GM21737 (cell line): Measurements from ENCODE around the gene SLC43A3.
"Not testable (repeated sequence)": the region's sequence is repeated elsewhere in the genome, so short reads cannot be mapped to it uniquely, and the experiment has no call there.

Source experiments
- ATAC-seq: cut with Tn5 transposase; IDR thresholded peaks from one replicate; pipeline ENCODE4 v1.9.1; 2021; ENCODE audit warnings: mild to moderate bottlenecking, moderate library complexity; ENCODE audit not compliant: unreplicated experiment

Gene SLC43A3

DNA sequence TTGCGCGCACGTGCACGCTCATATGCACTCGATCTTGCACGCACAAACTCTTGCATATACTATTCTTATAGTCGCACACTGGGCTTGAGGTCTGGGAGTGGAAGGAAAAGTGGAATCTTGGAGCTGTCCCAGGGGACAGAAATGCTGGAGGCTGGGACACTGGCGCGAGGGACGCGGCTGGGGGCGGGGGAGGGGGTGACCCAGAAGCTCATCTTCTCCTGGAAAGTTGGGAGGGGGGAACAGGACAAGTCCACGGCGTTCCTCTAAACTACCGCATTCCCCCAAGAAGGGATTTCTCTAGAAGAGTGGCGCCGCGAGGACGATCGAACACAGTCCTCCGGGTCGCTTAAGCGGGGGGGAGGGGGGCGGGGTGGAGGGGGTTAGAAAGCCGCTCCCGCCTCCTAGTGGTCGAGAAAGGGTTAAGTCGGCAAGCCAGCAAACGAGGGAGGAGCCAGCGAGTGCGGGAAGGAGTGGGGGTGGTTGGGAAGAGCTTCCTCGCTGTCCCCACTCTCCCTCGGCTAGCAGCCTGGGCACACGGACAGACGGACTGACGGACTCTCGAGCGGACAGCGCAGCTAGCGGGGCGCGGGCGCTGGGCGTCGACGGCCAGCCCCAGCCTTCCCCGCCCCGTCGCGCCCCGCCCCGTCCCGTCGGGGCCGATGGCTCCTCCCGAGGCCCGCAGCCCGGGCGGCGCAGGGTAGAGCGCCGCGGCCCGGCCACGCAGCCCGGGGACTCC is 33.3 kb upstream of the SLC43A3 start, which contains the start of gene RTN4RL2:
Gene RTN4RL2, plus strand, starts transcription at position 507 of the 736 bp plus-strand sequence. CDS start 338 bp downstream, outside the sequence.
- no peak for ATAC-seq

DNA sequence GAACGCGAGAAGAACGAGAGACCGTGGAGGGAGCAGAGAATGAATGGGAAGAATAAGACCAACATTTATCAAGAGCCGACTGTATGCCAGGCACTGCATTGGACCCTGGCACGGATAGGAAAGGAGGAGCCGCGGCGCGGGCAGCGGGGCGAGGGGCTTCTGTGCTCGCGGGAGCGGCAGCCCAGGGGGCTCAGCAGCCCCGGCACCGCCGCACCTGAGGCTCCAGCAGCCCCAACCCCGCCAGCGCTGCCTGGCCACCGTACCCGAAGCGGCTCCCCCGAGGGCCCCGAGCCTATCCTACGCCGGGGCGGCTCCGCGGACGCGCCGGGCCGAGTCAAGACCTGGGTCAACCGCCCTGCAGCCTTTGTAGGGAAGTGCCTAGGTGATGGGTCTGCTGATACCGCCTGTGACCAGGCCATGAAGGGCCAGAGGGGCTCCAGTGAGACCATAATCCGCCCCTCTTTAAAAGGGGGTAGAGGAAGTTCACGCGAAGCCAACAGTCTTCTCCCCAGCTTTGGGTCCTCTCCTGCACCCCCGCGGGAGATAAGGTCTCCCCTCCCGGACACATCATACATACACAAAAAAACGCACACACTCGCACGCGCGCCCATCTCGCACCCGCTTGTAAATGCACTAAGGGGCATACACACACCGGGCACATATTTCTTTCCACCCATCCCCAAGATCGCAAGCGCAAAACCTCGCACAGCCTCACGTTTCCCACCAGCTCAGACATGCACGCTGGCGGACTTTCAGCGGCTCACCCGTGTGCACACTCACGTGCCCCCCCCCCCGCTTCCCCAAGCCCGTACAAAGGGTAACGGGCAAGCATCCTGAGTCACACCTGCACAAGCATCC is 32.5 kb upstream of the SLC43A3 start:
- ATAC-seq = no peak

DNA sequence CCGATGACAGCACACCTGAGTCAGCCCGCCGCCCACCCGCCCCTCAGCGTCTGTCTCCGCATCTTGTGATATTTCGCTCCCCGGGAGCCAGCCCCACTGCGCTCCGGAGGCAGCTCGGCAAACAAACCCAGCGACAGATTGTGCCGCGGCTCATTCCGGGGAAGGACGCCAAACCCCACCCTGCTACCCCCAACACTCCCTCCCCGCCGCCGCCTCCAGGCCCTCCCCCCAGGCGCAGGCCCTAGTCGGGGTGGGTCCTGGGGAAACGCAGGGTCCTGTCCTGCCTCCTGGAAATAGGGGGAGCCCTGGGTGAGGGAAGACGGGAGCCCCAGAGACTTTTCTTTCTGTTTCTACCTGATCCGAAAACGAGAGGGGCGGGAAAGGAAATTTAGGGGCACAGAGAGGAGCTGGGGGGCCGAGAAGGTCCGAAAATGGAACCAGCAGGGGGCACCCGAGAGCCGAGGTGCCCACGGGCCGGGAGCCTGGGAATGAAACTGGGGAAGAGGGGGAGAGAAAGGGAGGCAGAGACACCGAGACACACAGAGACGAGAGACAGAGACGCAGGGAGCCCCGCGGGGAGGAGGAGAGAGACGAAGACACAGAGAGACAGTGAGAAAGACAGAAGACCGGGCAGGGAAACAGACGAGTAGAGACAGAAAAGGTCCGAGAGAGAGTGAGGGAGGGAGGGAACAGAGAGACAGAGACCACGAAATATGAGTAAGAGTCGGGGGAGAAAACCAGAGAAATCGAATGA is 31.7 kb upstream of the SLC43A3 start:
- no peak for ATAC-seq

DNA sequence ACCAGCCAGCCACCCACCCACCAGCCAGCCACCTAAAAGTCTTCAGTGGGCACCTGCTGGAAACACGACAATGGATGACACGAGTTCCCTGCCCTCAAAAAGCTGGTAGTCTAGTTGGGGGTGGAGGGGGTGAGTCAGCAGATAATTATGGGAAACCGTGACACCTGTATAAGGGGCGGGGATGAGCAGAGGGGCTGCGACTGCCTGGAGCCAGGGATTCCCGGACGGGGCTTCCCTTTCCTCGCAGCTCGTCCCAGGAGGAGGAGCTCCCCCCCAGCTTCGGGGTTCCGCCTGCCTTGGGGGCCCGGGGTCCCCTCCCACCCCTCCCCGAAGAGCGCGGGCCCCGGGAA is 31.1 kb upstream of the SLC43A3 start:
- no peak for ATAC-seq

DNA sequence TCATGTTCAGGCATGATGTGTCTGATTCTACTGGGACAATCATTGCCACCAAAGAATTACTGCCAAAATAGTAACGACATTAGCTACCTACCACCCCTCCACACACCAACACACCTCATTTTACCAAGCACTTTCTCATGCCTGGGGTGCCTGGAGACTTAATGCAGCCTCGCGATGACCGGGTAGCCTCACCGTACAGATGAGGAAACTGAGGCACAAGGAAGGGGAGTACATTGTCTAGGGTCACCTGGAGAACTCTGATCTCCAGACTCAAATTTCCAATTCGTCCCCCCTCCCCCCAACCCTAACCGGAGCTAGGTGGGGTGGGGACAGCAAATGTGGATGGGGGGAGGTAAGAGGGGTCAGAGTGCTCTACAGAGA is 30.7 kb upstream of the SLC43A3 start:
- ATAC-seq = peak; percentile 17

DNA sequence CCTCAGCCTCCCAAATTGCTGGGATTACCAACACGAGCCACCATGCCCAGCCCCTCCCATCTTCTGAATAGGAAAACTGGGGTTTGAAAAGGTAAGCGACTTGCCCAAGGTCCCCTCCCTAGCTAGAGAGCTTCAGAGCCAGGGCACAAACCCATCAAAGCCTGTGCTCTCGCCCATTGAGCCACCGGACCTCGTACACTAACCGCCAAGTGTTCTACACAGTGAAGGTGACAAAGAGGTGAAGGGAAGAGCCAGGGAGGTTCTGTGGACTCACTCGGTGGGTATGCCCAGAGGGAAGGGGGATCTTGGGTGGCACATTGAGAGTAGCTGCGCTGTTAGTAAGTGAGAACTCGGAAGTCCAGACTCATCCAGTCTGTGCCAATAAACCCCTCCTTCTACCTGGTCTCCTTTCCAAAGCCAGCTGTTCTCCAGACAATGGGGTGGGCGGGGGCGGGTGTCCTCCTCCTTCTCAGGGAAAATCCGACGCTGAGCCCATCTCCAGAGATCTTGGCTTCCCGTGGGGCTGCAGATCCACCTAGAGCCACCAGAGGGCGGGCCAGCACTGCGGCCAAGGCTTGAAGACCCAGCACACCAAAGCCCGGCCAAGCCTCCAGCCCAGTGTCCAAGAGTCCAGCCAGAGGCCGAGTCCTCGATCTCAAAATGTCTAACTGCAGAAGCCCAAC is 30.2 kb upstream of the SLC43A3 start:
- peak; percentile 68 for ATAC-seq

DNA sequence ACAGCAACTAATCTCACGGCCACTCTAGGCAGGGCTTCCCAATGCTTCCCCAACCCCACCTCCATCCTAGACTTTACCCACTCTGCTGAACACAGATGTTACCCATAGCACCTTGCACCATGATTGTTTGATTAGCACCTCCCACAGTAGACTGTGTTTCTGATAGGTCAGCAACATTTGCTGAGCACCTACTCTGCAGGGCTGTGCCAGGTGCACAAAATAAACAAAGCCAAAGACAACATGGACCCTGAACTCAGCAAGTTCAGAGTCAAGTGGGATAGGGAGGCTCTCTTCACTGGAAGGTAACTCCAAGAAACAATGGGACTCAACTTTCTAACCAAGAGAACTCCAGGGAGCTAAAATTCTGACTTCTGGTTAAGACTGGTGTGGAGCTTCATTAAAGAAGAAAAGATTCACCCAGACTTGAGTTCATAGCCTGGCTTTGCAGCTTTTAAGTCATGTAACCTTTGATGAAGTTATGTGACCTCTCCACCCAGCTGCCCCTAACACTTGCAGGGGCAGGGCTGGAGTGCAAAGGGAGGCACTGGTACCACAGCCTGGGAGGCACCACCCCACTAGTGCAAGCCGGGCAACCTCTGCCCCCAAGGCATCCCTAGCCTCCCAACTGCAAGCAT is 26.7 kb upstream of the SLC43A3 start:
- ATAC-seq = no peak

DNA sequence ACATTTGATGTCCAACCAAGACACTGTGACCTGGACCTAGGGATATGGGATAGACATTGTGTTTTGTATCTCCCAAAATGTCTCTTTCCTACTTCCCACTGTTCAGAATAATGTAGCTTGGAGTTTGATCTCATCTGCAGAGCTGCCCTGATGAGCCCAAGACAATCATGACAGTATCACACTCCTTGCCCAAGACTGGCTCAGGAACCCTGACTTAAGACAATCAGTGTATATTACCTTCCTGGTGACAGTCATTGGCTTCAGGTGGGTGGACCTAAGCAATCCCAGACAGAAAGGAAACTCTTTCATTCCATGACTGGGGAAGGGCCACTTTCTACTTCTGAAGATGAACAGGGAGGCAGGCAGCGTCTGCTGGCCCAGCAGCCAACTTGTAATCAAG is 19.1 kb upstream of the SLC43A3 start:
- no peak for ATAC-seq

DNA sequence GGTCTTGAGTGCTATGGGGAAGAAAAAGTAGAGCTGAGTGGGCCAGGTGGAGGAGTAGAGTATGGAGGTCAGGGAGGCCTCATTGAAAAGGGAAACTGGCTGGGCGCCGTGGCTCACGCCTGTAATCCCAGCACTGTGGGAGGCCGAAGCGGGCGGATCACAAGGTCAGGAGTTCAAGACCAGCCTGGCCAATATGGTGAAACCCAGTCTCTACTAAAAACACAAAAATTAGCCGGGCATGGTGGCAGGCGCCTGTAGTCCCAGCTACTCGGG is 18.1 kb upstream of the SLC43A3 start:
- ATAC-seq = not testable (repeated sequence)

DNA sequence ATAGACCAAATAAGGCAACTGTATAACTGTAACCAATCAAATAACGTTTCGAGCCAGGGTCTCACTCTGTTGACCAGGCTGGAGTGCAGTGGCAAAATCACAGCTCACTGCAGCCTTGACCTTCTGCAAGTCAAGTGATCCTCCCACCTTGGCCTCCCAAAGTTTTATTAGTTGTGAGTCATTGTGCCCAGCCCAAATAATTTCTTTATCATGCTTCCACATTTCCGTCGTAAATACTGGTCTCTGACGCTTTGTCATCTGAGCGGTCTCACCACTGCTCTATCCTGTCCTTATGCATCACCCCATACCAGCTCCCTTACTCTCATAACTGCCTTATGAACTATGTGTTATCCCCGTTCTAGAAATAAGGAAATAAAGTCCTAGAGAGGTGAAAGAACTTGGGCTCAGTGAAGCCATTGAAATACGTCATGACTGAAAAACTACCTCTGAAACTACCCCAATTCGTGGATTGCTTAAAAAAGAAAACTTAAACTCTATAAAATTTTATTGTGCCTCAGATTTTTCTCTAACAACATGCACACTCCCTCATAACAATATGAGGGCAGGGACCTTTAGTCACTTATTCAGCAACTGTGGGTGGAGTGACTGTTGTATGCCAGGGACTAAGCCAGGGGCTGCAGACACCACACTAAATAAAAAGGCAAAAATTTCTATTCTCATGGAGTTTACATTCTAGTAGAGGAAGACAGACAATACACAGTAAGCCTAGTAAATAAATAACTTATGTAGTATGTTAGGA is 17.6 kb upstream of the SLC43A3 start:
- ATAC-seq = no peak

DNA sequence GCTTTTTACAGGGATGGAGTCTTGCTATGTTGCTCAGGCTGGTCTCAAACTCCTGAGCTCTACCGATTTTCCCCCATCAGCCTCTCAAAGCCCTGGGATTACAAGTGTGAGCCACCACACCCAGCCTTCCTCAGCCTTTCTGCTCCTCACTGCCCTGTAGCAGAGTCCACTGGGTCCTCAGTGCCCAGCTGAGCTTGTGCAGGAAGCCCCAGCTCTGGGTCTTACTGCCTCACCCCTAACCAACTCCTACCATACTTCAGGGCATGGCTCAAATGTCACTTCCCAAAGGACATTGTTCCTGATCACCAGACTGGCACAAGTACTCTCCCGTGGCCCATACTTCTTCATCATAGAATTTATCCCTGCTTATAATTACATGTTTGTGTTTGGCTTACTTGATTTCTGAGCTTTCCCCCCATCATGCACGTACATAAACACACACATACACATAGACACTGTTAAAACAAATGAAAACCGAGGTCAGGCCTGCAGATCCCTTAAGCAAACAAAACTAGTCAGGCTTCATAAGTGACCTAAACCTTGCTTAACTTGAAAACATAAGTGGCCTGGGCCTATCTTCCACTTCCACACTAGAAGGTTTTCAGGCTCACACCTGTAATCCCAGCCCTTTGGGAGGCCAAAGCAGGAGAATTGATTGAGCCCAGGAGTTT is 14.0 kb upstream of the SLC43A3 start:
- ATAC-seq = no peak

DNA sequence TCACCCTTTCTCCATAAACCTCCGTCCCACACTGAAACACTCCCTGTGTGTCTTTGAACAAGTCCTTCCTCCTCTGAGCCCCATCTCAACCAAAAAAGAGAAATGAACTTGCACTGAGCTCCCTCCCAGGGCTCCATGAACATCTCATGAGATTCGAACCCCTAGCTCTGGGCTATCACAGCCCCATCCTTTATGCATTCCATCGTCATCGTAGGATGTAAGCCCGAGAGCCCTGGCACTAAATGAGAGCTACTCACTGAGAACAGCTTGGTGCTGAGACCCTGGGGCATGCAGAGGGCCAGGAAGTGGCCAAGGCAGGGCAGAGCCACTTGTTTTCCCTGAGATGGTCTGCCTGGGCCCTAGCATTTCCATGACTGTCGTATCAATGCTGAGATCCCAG is 12.9 kb upstream of the SLC43A3 start:
- no peak for ATAC-seq

DNA sequence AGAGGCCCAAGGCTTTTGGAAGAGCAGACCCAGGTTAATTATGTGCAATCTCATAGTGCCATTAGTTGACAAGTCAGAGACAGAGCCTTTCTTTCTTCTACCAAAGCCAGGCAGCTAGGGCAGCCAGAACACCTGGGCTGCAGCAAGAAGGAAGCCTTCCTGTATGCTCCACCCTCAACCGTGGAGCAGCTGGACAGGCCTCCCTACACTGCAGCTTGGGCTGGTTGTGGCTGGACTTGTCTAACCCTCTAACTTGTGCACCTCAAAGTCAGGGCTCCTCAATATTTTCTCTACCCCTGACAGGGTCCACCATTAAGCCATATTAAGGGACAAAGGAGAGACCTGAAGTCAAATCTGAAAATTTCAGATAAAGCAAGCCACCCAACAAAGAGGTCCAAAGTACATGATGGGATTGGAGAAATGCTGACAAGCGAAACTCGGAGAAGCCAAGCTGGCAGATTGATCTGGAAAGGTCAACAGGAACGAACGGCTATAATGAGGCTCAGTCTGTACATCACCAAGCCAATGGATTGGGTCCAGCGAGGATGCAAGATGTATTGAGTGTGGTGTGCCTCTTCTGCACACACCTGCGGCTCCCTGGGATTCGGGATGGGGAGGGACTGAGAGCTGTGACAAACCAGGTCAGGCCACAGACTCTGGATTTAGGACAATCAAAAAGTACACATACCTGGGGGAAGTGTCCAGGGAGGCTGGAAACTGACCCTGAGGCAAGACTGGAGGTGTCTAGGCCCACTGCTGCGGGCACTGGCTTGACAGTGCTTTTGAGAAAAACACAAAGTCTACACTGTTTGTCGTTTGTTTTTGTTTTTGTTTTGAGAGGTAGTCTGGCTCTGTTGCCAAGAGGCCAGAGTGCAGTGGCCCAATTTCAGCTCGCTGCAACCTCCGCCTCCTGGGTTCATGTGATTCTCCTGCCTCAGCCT is 11.7 kb upstream of the SLC43A3 start:
- no peak for ATAC-seq

DNA sequence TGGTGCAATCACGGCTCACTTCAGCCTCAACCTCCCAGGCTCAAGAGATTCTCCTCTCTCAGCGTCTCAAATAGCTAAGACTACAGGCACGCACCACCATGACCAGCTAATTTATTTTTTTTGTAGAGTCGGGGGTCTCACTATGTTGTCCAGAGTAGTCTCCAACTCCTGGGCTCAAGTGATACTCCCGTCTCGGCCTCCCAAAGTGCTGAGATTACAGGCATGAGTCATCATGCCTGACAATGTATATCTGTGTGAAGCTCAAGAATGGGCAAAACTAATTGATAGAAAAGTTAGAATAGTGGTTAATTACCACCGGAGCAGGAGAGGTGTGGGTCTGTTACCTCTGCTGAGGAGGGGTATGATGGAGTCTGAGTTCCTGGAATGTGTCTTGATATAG is 9.1 kb upstream of the SLC43A3 start:
- ATAC-seq = no peak

DNA sequence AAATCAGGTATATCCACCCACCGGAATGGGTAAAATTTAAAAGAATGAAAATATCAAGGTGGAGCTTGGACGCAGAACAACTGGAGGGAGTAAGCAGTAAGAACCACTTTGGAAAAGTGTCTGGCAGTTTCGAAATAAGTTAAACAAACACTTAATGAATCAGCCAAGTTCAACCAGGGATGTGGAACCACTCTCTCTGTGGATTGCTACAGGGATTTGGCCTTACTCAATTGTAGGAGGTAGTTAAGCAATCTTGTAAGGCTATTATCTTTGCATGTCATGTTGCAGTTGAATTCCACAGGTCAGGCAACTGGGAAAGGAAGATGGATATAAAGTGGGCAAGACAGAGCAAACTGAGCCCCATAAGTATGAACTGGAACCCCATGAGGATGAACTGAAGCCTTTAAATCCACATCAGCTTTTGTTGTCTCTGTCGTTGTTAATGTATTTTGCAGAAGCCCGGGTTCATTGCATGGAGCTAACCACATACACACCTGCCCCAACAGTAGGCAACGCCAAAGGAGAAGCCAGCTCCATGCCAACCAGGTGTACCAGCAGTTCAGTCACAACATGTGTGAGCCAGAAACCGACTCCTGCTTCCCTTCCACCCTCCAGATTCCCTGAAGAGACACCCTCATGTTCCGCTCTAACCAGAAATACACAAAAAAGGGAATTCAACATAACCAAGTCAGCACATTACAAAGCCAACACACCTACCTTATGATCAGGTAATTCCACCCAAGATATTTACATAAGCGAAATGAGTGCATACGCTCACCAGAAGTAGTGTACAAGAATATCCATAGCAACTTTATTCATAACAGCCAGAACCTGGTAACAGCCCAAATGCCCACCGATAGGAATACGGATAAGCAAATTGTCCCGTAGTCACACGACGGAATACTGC is 8.0 kb upstream of the SLC43A3 start:
- ATAC-seq = no peak

DNA sequence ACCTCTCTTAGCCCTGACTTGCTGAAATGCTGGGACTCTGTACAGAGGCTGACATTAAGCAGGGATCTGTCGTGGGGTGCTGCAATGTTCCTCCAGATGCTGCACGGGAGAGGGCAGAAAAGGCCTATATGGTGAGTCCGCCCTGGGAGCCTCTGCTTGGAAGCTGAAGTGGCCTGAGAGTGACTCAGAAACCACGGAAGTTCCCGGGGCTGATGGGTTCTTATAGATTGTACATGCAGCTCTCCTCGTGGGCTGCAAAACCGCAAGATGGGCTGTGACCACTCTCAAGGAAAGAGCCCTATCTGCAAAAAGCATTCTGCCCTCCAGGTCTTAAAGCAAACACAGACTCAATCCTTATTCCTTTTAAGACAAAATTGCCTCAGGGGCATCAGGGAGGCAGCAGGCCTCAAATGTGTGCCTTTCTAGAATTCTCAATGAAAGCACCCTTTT is 5.8 kb upstream of the SLC43A3 start:
- ATAC-seq = no peak

DNA sequence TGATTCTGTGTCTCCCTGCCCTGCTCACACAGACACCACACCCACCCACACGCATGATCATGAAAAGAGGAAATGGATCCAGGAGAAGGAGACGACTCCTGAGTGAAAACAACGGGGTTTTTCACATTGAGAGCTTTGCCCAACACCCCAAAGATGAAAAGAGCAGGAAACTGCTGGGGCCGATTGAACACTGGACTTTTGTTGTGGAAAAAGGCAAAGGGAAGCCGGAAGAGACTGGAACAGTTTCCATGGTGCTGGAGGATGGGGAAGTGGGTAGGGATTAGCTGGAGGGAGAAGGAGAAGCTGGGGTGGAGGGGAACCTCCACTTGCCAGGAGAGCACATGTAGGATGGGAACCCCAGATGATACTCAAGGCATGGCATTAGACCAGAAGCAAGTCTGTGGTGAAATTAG is 5.2 kb upstream of the SLC43A3 start:
- ATAC-seq = no peak
